ENCODE data around the gene EME2. TPM values are rescaled to one million over a fixed set of nuclear protein-coding genes. Genes with fewer than 3 reads are reported as not detected.

EME2 gene
- total and polyA plus RNA-seq, 2 of the 13 experiments (the other 11 are each of a cell fraction or from before 2014, with no cell fraction given), result 4.4 to 7.6 TPM

GRCh38 chr16:1794221-1794871 lies 21.7 kb downstream of the EME2 start (continued):
- TF ChIP-seq ATF2 (CRISPR knock-in tag; IDR thresholded peaks at IDR 0.05) (0 out of 2 replicates have a peak, but pooled peaks have one; percentile 17), NR3C1 (CRISPR knock-in tag; IDR thresholded peaks at IDR 0.05) (no peak), PATZ1 (CRISPR knock-in tag; IDR thresholded peaks at IDR 0.05) (peak; percentile 95), RARG (CRISPR knock-in tag; IDR thresholded peaks at IDR 0.05; ENCODE audit: low read depth) (no peak), ZNF251 (CRISPR knock-in tag; IDR thresholded peaks at IDR 0.05) (no peak), KDM6A (CRISPR knock-in tag; IDR thresholded peaks at IDR 0.05; ENCODE audit: low read depth) (peak; percentile 88), WIZ (CRISPR knock-in tag; IDR thresholded peaks at IDR 0.05) (0 out of 2 replicates have a peak, but pooled peaks have one; percentile 51), DDIT3 (CRISPR knock-in tag; IDR thresholded peaks at IDR 0.05) (no peak), CERS6 (CRISPR knock-in tag; IDR thresholded peaks at IDR 0.05) (no peak), CREB1 (IDR thresholded peaks at IDR 0.05) (no peak), CREB1 (CRISPR knock-in tag; IDR thresholded peaks at IDR 0.05) (no peak), SOX5 (CRISPR knock-in tag; IDR thresholded peaks at IDR 0.05; ENCODE audit: borderline replicate concordance) (peak; percentile 22; the same call in 1 of the 2 replicates), POLR2A (IDR thresholded peaks at IDR 0.05; ENCODE audit: insufficient read depth in 1 of 2, low read depth in 2 of 2, low read length in 2 of 2) (peak in 1 of 2 experiments; percentile 61; a peak in 1 of 4 replicates), HNRNPH1 (optimal IDR thresholded peaks at IDR 0.05; ENCODE audit: low read depth, low read length) (no peak), NCOA1 (CRISPR knock-in tag; IDR thresholded peaks at IDR 0.05) (0 out of 2 replicates have a peak, but pooled peaks have one; percentile 31), KMT2A (CRISPR knock-in tag; IDR thresholded peaks at IDR 0.05) (peak; percentile 33; the same call in 1 of the 2 replicates), PITX1 (CRISPR knock-in tag; IDR thresholded peaks at IDR 0.05) (peak; percentile 50; the same call in 1 of the 2 replicates), ZC3H4 (CRISPR knock-in tag; IDR thresholded peaks at IDR 0.05; ENCODE audit: borderline replicate concordance) (no peak), ZMYM2 (CRISPR knock-in tag; IDR thresholded peaks at IDR 0.05) (no peak), ZSCAN9 (CRISPR knock-in tag; IDR thresholded peaks at IDR 0.05; ENCODE audit: borderline replicate concordance) (peak; percentile 22; the same call in 1 of the 2 replicates), TFDP2 (CRISPR knock-in tag; IDR thresholded peaks at IDR 0.05) (no peak; the same call in 1 of the 2 replicates)
- TF ChIP-seq, protein P1, sequence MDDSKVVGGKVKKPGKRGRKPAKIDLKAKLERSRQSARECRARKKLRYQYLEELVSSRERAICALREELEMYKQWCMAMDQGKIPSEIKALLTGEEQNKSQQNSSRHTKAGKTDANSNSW (CRISPR knock-in tag; IDR thresholded peaks at IDR 0.05; ENCODE audit: borderline replicate concordance), result no peak

Data from HepG2 (cell line).